ENCODE results near the gene ABCC3.

Gene ABCC3

DNA sequence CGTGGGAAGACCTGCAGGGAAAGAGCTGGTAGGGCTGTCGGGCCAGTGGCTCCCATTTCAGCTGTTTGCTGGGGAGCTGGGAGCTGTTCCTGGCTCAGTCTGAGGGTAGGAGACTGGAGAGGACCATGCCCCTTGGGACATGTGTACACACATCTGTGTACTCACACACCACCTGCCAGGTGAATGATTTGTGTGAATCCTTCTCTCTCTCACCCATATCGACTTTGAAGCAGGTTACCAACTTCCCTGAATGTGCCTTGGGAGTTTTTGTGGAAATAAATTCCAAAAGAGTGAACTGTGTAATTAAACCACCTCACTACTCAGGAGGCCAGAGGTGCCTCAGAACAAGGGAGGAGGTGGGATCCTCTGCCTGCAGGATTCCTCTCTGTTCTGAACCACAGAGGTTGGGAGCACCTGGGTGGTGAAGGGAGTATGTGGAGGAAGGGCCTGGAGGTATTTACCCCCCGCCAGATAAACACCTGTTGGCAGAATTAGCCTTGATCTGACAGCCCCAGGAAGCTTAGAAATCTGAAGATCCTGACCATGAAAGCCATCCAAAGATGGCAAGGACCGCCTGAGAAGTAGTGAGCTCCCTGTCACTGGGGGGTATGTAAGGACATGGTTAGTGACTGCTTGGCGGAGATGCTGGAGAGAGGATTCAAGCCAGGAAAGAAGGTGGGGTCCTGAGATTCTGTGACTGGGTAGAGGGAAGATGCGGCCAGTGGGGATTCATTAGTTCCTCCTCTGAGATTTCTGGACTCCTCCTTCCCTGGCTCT is 3.3 kb downstream of the ABCC3 start:
- intact Hi-C loops (cut with DNase I): no loop called here

DNA sequence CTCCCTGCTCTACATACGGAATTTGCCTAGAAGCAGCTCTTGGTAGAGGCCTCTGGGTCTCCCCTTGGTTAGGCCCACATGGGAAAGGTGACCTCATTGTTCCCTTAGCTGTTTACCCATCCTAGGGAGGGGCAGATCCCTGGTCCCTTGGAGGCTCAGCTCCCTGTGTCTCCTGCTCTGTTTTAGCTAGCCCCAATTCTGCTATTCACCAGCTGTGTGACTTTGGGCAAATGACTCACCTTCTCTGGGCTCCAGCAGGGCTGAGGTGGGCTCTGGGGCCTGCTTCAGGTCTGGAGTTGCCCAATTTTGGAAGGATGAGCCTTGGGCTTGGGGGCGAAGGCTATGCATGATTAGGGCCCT is 3.9 kb downstream of the ABCC3 start:
- intact Hi-C loops (cut with DNase I): no loop called here
- no peak for DNase-seq

More for the DNA sequence above, 3.3 kb downstream of the ABCC3 start:
- no peak for DNase-seq

DNA sequence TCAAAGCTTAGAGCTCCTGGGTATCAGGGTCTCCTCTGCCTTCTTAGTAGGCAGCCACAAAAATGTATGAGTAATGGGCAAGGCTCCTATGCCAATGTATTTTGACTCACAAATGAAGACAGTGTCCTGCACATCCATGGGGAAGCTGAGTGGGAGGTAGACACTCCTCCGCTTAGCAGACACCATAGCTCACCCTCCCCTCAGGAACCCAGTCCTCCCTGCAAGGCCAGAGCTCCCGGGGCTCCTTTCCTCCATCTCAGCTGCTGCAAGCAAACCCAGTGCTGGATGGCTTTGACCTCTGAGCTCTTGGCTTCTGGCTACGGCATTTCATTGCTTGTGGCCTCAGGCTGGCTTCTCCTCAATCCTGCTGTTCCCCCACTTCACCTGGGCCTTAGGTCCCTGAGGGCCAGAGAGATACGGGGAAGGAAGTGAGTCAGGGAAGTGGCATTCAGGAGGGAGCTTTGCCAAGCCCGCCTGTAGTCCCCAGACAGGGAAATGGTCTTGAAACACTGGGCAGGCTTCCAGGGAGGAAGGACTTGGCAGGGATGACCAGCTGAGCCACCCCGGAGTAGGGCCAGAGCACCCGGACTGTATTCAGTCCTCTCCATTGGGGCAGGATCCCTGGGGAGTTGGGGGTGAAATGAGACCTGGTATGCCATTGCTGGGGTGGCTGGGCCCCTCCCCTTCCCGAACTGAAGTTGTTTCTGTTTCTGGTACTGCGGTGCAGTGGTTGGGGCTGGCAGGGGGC is 4.5 kb downstream of the ABCC3 start:
- DNase-seq: peak in 41 of 42 donors; percentile 28 to 86 (median 67)
- intact Hi-C loops (cut with DNase I): no loop called here

DNA sequence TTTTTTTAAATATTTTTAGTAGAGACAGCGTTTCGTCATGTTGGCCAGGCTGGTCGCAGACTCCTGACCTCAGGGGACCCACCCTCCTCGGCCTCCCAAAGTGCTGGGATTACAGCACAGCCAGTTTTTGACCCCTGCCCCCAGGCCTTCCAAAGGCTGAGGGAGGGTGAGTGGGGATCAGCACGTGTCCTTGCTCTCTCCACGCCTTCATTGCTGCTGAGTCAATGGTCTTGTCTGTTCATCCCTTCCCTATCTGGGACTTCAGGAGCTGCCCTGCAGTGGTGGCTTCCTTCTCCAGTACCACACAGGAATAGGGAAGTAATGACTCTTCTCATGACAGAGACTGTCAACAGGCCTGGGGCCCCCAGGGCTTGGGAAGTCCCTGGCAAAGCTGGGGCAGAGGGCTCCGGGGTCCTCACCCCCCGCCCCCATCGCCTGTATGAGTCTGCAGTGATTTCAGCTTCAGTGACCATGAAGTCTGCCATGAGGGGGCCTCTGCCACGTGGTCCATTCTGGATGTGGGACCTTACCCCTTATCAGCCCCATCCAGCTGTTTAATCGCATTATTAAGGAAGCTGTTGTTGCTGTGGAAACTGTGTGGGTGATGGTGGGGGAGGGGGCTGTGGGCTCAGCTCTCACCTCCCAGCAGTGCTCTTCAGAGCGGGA is 6.1 kb downstream of the ABCC3 start:
- intact Hi-C loops (cut with DNase I): no loop called here
- DNase-seq: peak in 6 of 42 donors; percentile 10 to 51 (median 26)

DNA sequence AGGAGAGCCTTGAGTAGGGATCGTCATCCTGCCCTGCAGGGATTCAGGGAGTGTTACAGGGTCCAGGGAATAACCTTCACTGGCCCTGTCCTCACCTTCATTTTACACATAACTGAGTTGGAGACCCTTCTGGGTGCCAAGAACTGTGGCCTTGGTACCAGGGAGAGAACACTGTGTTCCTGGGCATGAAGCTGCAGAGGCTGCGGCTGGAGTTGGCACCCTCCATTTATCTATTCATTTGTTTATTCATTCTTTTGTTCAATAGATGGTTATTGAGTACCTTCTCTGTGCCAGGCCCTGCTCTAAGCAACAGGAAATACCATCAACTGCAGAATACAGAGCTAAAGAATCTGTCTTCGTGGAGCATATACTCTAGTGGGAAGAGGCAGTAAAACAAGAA is 6.7 kb downstream of the ABCC3 start:
- intact Hi-C loops (cut with DNase I): no loop called here

DNA sequence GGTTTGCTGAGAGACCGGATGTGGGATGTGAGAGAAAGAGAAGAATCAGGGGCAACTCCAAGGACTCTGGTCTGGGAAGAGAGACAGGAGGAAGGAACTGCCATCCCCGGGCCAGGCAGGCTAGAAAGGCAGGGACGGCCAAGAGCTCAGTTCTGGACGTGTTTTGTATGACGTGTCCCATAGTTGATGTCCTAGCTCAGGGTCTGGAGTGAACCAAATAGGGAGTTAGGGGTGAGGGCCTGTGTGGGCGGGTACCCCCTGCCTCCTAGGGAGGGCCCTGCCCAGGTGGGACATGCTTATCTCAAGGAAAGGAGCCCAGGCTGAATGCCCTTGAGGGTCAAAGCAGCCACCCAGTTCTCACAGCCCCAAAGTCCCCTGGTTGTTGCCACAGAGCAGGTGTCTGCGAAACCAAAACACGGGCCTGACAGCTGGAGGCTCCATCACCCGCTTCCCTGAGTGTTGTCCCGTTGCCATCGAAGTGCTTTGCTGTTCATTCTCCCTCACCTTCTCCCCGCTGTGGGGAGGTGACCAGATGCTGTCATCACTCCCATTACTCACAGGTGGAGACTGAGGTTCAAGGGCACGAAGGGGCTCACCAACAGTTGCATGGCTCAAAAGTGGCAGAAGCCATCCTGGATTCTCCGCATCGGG is 7.5 kb downstream of the ABCC3 start:
- intact Hi-C loops (cut with DNase I): no loop called here

More for the DNA sequence above, 6.7 kb downstream of the ABCC3 start:
- DNase-seq: no peak

DNA sequence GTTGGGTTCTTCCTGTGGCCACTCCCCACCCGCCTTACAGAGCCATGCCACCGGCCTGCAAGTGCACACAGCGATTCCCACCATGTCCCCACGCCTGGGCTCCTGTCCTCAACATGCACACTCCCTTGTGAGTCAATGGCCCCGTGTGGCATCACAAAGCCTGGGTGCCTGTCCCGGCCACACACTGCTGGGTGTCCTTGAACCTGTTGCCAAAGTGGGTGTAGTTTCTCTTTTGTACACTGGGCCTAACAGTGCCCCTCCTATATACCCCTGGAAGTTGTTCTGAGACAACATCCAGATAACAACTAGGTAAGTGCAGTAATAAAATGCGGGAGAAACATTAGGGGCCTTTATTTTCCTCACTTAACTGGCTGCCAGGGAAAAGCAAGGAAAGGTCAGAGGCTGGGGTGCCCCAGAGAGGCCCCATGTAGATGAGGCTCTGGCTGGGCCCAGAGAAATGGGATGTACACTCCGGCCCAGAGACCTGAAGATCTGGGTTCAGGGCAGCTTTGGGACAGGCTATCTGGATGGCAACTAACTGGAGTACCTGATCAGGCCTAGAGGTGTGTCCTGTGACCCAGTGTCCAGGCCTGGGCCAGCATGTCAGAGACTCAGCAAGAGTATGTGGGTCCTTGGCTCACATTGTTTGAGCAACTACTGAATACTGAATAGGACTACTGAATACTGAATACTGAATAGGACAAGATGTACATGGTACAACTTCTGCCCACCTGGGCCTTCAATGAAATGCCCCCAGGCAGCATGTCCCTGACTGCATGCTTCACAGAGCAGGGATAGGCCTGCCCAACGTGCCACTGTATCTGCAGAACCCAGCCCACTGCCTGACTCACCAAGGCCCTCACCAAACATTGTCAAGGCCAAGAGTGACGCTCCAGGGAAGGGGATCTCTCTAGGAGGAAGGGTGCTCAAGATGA is 8.3 kb downstream of the ABCC3 start:
- intact Hi-C loops (cut with DNase I): no loop called here
- no peak for DNase-seq

More for the DNA sequence above, 7.5 kb downstream of the ABCC3 start:
- no peak for DNase-seq

DNA sequence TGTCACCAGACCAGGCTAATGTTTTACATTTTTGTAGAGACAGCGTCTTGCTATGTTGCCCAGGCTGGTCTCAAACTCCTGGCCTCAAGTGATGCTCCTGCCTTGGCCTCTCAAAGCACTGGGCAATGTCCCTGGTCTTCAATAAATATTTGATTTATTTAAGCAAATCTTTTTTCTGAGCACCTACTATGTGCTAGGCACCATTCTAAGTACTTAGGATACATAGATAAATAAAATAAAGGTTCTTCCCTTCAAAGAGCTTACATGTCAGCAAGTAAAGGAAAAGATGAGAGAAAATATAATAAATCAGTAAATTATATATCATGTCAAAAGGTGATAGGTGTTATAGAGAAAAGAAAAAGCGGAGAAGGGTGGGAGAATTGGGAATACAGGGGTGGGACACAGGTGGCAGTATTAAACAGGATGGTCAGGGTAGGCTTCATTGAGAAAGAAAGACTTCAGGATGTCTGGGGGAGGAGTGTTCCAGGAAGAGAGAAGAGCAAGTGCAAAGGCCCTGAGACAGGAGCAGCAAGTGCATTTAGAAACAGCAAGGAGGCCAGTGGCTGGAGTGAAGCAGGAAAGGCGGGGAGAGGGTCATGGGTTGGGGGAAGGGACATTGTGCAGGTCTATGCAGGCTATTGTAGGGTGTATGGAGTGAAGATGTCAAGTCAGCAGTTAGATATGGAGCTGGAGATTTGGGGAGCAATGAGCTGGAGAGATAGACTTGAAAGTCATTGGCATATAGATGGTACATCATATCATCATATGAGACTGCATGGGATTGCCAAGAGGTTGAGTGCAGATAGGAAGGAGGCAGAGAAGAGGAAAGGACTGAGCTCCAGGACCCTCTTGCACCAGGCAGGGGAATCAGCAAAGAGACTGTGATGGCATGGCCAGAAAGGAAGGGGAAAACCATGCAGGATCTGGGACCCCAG is 11.3 kb downstream of the ABCC3 start:
- intact Hi-C loops (cut with DNase I): no loop called here
- DNase-seq: no peak

DNA sequence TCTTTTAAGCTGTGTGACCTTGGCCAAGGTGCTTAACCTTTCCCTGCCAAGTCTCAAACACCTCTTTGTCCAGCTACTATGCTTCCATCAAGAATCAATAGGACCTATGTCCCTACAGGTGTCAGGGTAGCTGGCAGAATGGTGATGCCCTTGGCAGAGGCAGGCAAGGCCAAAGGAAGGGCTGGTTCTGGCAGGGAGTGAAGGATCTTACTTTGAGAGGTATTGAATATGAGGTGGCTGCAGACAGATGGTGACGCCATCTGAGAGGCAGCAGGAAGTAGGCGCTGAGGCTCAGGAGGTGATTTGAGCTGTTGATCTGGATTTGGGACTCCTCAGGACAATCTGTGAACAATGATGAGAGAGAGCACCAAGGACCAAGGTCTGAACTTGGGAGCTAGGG is 12.5 kb downstream of the ABCC3 start:
- DNase-seq: no peak
- intact Hi-C loops (cut with DNase I): no loop called here

DNA sequence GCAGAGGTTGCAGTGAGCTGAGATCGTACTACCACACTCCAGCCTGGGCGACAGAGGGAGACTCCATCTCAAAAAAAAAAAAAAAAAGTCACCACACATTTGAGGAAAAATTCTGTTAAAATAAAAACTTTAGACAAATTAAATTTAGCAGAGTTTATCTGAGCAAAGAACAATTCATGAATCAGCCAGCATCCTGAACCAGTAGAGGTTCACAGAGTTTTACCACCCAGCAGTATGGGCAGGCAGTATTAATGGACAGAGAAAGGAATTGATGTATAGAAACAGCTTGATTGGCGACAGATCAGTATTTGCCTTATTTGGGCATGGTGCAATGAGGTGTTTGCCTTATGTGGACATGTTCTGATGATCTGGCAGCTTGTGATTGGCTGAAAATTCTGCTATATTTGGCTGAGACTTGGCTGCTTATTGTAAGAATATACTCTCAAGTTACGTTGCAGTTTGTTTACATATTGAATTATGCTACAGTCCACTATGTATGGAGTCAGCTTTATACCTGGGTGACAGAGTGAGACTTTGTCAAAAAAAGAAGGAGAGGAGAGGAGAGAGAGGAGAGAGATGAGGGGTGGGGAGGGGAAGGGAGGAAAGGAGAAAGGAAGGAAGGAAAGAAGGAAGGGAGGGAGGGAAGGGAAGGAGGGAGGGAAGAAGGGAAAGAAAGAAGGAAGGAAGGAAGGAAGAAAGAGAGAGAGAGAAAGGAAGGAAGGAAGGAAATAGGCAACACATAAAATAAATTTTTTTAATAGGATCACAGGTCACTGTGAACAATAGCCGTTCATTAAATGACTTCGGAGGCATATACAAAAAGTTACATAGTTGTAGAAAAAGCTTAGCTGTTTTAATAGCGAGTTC is 14.6 kb downstream of the ABCC3 start:
- DNase-seq: no peak
- intact Hi-C loops (cut with DNase I): no loop called here

DNA sequence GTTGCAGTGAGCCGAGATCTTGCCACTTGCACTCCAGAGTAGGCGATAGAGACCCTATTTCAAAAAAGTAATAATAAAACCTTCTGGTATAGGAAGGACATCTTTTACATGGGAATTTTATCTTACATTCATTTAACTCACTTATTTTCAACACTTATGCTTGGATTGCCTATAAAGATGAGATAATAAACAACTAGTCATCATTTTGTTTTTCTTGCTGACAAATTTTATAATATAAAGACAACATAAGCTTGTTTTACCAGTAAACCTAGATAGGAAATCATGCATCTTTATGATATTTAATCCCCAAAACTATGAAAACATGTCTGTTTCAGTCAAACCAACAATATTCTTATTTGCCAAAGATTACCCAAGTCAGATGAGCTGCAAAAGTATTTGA is 17.0 kb downstream of the ABCC3 start:
- intact Hi-C loops (cut with DNase I): no loop called here
- DNase-seq: no peak

DNA sequence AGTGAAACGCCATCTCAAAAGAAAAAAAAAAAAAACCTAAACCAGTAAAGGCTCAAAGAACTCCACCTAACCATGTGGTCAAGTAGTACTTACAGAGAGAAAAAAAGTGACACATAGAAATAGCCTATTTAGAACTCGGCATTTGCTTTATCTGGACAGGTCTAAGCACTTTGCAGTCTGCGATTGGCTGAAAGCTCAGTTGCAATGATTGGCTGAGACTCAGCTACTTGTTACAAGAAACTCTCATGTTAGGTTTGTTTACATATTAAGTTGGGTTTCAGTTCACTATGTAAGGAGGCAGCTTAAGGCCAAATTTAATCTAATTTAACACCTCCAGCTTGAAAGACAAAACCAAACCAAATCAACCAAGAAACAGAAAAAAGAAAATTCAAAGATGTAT is 19.1 kb downstream of the ABCC3 start:
- DNase-seq: no peak
- intact Hi-C loops (cut with DNase I): no loop called here

DNA sequence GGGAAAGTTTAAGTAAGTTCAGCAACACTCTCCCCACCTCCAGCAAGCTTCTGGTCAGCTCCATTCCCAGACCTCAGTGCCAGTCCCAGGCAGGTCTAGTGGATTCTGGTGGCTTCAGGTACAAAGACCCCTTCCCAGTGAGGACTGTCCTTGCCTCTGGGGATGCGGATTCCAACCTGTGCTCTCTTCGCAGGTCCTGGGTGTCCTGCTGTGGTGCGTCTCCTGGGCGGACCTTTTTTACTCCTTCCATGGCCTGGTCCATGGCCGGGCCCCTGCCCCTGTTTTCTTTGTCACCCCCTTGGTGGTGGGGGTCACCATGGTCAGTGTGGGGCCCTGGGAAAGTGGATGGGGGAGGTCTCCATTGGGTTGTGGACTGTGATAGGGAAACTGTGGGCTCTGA is 21.8 kb downstream of the ABCC3 start:
- DNase-seq: no peak

DNA sequence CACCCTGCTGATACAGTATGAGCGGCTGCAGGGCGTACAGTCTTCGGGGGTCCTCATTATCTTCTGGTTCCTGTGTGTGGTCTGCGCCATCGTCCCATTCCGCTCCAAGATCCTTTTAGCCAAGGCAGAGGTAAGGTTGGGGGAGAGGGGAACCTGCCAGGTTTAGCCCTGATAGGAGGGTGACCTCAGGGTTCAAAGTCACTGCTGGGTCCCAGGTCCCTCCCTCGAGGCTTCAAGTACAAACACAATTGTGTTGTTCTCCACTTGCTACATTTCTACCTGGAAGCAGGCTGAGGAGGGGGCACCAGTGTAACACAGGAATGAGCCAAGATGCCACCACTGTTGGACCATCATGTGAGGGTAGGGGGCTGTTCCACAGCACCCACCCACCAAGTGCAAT is 22.4 kb downstream of the ABCC3 start:
- no peak for DNase-seq
- intact Hi-C loops (cut with DNase I): no loop called here

More for the DNA sequence above, 21.8 kb downstream of the ABCC3 start:
- intact Hi-C loops (cut with DNase I): no loop called here

DNA sequence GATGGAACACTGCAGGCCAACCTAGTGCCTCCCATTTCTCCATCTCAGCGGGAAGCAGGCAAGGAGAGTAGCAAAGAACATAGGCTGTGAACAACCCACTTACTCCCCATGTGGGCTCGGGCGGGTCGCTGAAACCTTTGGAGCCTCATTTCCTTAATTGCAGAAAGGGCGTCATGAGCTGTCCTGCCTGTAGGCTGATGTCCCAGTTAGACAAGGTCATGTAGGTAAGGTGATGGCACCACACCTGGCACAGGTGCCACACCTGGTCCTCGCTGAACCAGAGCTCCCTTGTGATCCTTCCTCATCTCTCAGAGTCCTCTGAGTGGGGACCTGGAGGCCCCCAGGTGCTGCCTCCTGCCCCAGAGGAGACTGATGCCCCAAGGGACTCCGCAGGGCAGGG is 22.9 kb downstream of the ABCC3 start:
- intact Hi-C loops (cut with DNase I): no loop called here
- DNase-seq: no peak

DNA sequence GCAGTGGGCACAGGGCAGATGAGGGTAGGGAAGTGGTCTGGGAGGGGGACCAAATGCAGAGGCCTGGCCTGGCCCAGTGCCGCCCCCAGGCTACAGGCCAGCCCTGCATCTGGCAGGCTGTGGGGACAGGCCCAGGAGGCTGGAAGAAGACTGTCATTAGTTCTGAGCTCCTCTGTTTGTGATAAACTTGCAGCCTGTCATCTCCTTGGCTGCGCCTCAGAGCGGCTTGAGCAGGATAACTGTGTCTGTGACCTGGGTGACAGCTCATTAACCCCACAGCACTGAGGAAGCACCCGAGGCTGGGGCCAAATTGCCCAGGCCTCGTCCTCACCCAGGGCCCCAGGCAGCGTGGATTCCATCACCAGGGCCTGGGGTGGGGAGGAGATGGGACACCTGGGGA is 23.9 kb downstream of the ABCC3 start:
- intact Hi-C loops (cut with DNase I): no loop called here
- DNase-seq: no peak

DNA sequence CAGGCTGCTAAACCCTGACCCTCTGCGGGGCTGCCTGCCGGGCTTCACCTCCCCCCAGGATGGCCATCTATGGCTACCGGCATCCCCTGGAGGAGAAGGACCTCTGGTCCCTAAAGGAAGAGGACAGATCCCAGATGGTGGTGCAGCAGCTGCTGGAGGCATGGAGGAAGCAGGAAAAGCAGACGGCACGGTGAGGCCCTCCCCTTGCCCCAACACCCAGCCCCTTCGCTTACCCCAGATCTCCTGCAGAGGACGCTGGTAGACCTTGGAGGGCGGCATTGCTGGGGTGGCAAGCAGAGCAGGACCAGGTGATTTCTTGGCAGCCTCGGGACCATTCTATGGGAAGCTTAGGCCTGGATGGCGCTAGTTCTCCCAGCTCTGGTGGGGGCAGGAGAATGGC is 24.5 kb downstream of the ABCC3 start:
- DNase-seq: no peak
- intact Hi-C loops (cut with DNase I): no loop called here
